T-helper 17 cell (primary cell): Measurements from ENCODE around the gene NUDT13. TPM values are rescaled to one million over a fixed set of nuclear protein-coding genes. Genes with fewer than 3 reads are reported as not detected.
"Not testable (repeated sequence)": the region's sequence is repeated elsewhere in the genome, so short reads cannot be mapped to it uniquely, and the experiment has no call there.

ENCODE experiments used
- ATAC-seq: fragments of 150-1000 bp; cut with Tn5 transposase; 2 replicates; pipeline ENCODE4 v1.10.0; 2021; ENCODE audit warnings: mild to moderate bottlenecking, moderate library complexity
- DNase-seq, 3 donors: peaks; one replicate each; pipeline versions ENCODE4 v3.0.0 to v3.0.0-alpha.2; 2020 to 2021
- H3K9me3 ChIP-seq: one replicate; pipeline ENCODE4 v1.7.0; 2013; ENCODE audit warnings: low read length, mild to moderate bottlenecking; ENCODE audit not compliant: control insufficient read depth, poor library complexity, severe bottlenecking
- H3K27ac Mint-ChIP-seq: one replicate; pipeline ENCODE4 v1.8.0; 2022; ENCODE audit warnings: mild to moderate bottlenecking, moderate library complexity, mixed read lengths
- H3K27me3 Mint-ChIP-seq: one replicate; pipeline ENCODE4 v1.8.0; 2022; ENCODE audit warnings: mixed read lengths
- H3K36me3 Mint-ChIP-seq: one replicate; pipeline ENCODE4 v1.8.0; 2022; ENCODE audit warnings: low read depth, mixed read lengths
- H3K4me1 Mint-ChIP-seq: one replicate; pipeline ENCODE4 v1.8.0; 2022; ENCODE audit warnings: mild to moderate bottlenecking, mixed read lengths
- H3K4me3 Mint-ChIP-seq: one replicate; pipeline ENCODE4 v1.8.0; 2022; ENCODE audit warnings: mild to moderate bottlenecking, moderate library complexity, mixed read lengths
- total RNA-seq, 4 donors: library from RNA in 2 of 4; stranded (reverse) in 2 of 4; gene quantifications; one replicate each; pipeline ENCODE4 v1.2.3 and lab custom pipeline; 2022 to 2026

The NUDT13 gene
- total RNA-seq, 2 donors from 2014 or later: 0.86 to 1.5 TPM

DNA sequence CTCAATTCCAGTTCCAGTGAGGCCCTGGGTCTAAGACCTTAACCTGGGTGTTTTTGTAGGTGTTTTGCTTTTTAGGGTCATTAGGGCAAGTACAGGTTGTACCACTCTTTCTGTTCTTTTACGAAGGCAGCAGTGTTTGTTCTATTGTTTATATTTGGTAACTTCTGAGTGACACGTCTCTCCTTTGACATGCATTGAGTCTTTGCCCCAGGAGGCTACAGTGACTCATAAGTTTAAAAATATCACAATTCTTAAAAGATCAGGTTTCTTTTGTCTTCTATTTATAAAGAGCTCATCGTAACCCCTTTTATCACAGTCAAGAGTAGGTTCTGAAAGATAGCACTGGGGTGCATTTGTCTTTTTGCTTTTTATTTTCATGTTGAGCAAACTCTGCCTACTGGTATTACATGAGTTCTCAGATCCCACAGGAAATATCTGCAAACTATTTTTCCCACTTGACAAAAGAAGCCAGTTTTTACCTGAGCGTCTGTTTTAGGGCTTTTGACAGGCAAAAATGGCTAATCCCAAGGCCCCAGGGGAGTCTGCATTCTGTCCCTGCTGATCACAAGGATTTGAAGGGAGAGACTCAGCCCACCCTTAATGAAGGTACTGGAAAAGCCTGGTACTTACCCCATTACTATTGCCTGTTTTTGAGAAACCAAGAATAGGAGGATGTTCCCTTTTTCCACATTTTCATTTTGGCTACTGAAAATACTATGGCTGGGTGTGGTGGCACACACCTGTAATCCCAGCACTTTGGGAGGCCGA lies 7.9 kb downstream of the NUDT13 start:
- Mint-ChIP-seq H3K4me3 (no peak overlapping the region), H3K27ac (peak overlapping the region; percentile 32), H3K36me3 (no peaks in the 10 kb centered on the region), H3K27me3 (no peaks in the 10 kb centered on the region), H3K4me1 (peaks cover 7% of the 10 kb centered on the region)
- ATAC-seq (no peak), DNase-seq (no peak)
- H3K9me3 ChIP-seq: no peaks in the 10 kb centered on the region

GRCh38 chr10:73119457-73119856 lies 9.2 kb downstream of the NUDT13 start:
- H3K27me3 Mint-ChIP-seq: no peaks in the 10 kb centered on the region
- no peaks in the 10 kb centered on the region for H3K9me3 ChIP-seq
- H3K36me3 Mint-ChIP-seq: no peaks in the 10 kb centered on the region
- H3K27ac Mint-ChIP-seq: peak overlapping the region; percentile 32
- peaks cover 7% of the 10 kb centered on the region for H3K4me1 Mint-ChIP-seq
- DNase-seq (no peak), ATAC-seq (no peak)
- H3K4me3 Mint-ChIP-seq: no peak overlapping the region

- Mint-ChIP-seq H3K4me1 (peaks cover 7% of the 10 kb centered on the region), H3K4me3 (no peak overlapping the region), H3K27me3 (no peaks in the 10 kb centered on the region), H3K36me3 (no peaks in the 10 kb centered on the region), H3K27ac (no peak overlapping the region)
- no peak for DNase-seq
- no peaks in the 10 kb centered on the region for H3K9me3 ChIP-seq
- no peak for ATAC-seq
These were observed 9.7 kb downstream of the NUDT13 start for GRCh38 chr10:73119952-73120351.

GRCh38 chr10:73126343-73126742 lies 16.1 kb downstream of the NUDT13 start:
- DNase-seq: no peak
- no peak for ATAC-seq
- H3K36me3 Mint-ChIP-seq: peaks cover 2% of the 10 kb centered on the region
- peaks cover 3% of the 10 kb centered on the region for H3K4me1 Mint-ChIP-seq
- H3K27me3 Mint-ChIP-seq: no peaks in the 10 kb centered on the region
- peak overlapping the region; percentile 39 for H3K27ac Mint-ChIP-seq
- no peaks in the 10 kb centered on the region for H3K9me3 ChIP-seq
- peak overlapping the region; percentile 19 for H3K4me3 Mint-ChIP-seq

GRCh38 chr10:73131301-73131700 lies 21.0 kb downstream of the NUDT13 start:
- no peaks in the 10 kb centered on the region for H3K9me3 ChIP-seq
- H3K27me3 Mint-ChIP-seq: no peaks in the 10 kb centered on the region
- ATAC-seq (no peak), DNase-seq (no peak)
- H3K36me3 Mint-ChIP-seq: peaks cover 6% of the 10 kb centered on the region
- H3K4me3 Mint-ChIP-seq: no peak overlapping the region
- peaks cover 2% of the 10 kb centered on the region for H3K4me1 Mint-ChIP-seq
- peak overlapping the region; percentile 2 for H3K27ac Mint-ChIP-seq

DNA sequence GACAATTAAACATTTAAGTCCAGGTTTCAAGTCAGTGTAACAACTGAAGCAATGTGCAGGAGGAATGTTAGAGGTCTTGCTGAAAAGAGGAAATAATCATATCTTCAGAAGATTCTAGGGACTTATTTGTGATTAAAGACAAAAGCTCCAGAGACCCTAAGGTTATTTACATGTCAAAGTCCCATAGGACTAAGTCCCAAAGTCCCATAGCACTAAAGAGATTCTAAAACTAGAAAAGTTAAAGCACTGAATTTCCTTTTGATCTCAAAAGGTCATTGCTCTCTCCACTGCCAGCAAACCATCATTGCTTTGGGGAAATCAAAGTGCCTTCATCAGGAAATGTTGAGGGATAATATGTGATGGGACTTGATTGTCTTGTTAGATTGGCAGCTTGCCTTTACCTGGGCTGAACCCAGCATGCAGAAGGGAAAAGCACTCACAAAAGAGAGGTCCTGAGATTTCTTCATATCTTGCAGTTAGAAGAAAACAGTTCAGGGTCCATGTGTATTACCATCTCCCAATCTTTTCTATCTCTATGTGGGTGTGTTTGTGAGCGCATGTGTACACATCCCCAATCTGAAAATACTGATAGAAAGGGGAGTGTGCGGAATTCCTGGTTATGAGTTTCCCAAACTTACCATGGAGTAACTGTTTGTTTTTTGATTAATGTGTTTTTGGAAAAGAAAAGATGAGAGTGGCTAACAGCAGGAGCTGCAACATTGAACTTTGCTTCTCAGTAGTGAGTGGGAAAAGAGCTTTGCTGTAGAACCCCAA lies 21.8 kb downstream of the NUDT13 start:
- peak overlapping the region; percentile 2 for H3K27ac Mint-ChIP-seq
- H3K9me3 ChIP-seq: no peaks in the 10 kb centered on the region
- peaks cover 2% of the 10 kb centered on the region for H3K4me1 Mint-ChIP-seq
- H3K27me3 Mint-ChIP-seq: no peaks in the 10 kb centered on the region
- no peak for ATAC-seq
- H3K36me3 Mint-ChIP-seq: peaks cover 6% of the 10 kb centered on the region
- H3K4me3 Mint-ChIP-seq: no peak overlapping the region
- DNase-seq: no peak

- H3K27ac Mint-ChIP-seq: no peak overlapping the region
- H3K36me3 Mint-ChIP-seq: peaks cover 9% of the 10 kb centered on the region
- H3K9me3 ChIP-seq: no peaks in the 10 kb centered on the region
- no peak overlapping the region for H3K4me3 Mint-ChIP-seq
- H3K27me3 Mint-ChIP-seq: no peaks in the 10 kb centered on the region
- no peak for ATAC-seq
- peaks cover 4% of the 10 kb centered on the region for H3K4me1 Mint-ChIP-seq
- no peak for DNase-seq
These were observed 24.5 kb downstream of the NUDT13 start for GRCh38 chr10:73134727-73135126.

GRCh38 chr10:73136627-73137026 lies 26.4 kb downstream of the NUDT13 start:
- H3K4me3 Mint-ChIP-seq: no peak overlapping the region
- ATAC-seq (no peak), DNase-seq (no peak)
- peaks cover 3% of the 10 kb centered on the region for H3K4me1 Mint-ChIP-seq
- H3K36me3 Mint-ChIP-seq: peaks cover 7% of the 10 kb centered on the region
- no peaks in the 10 kb centered on the region for H3K27me3 Mint-ChIP-seq
- H3K27ac Mint-ChIP-seq: no peak overlapping the region
- H3K9me3 ChIP-seq: no peaks in the 10 kb centered on the region

DNA sequence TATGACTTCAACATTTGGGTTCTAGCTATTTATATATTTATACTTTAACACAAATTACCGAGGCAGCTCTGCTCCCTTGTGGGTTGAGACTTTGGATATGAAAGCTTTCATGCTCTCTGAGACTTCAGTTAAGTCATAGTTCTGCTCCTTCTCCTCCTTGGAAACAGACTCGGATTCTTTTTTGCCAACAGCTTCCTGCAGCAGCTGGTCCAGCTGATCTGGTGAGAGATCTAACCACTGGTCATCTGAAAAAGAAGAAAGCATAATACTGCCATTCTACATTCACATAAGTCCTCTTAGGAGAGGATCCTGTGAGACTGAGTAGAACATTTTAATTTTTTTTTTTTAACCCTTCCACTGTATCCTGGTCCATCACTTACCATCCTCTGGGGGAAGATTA lies 29.0 kb downstream of the NUDT13 start:
- peak overlapping the region; percentile 54 for H3K27ac Mint-ChIP-seq
- H3K9me3 ChIP-seq: no peaks in the 10 kb centered on the region
- H3K4me1 Mint-ChIP-seq: peaks cover 2% of the 10 kb centered on the region
- DNase-seq (no peak), ATAC-seq (no peak)
- no peak overlapping the region for H3K4me3 Mint-ChIP-seq
- peaks cover 8% of the 10 kb centered on the region for H3K36me3 Mint-ChIP-seq
- no peaks in the 10 kb centered on the region for H3K27me3 Mint-ChIP-seq

GRCh38 chr10:73141603-73142002 lies 31.3 kb downstream of the NUDT13 start:
- H3K9me3 ChIP-seq: no peaks in the 10 kb centered on the region
- H3K27me3 Mint-ChIP-seq: no peaks in the 10 kb centered on the region
- ATAC-seq: no peak
- peaks cover 8% of the 10 kb centered on the region for H3K36me3 Mint-ChIP-seq
- H3K27ac Mint-ChIP-seq: no peak overlapping the region
- no peak overlapping the region for H3K4me3 Mint-ChIP-seq
- H3K4me1 Mint-ChIP-seq: peaks cover 2% of the 10 kb centered on the region
- no peak for DNase-seq

DNA sequence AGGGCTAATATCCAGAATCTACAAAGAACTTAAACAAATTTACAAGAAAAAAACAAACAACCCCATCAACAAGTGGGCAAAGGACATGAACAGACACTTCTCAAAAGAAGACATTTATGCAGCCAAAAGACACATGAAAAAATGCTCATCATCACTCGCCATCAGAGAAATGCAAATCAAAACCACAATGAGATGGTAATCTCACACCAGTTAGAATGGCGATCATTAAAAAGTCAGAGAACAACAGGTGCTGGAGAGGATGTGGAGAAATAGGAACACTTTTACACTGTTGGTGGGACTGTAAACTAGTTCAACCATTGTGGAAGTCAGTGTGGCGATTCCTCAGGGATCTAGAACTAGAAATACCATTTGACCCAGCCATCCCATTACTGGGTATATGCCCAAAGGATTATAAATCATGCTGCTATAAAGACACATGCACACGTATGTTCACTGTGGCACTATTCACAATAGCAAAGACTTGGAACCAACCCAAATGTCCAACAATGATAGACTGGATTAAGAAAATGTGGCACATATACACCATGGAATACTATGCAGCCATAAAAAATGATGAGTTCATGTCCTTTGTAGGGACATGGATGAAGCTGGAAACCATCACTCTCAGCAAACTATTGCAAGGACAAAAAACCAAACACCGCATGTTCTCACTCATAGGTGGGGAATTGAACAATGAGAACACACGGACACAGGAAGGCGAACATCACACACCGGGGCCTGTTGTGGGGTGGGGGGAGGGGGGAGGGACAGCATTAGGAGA lies 40.6 kb downstream of the NUDT13 start:
- not testable (repeated sequence) for H3K27ac Mint-ChIP-seq, H3K4me3 Mint-ChIP-seq, H3K27me3 Mint-ChIP-seq, H3K36me3 Mint-ChIP-seq, H3K9me3 ChIP-seq, DNase-seq, ATAC-seq, H3K4me1 Mint-ChIP-seq

GRCh38 chr10:73152009-73152408 lies 41.8 kb downstream of the NUDT13 start:
- DNase-seq: no peak
- H3K9me3 ChIP-seq: no peaks in the 10 kb centered on the region
- Mint-ChIP-seq H3K4me3 (no peak overlapping the region), H3K27ac (no peak overlapping the region), H3K36me3 (peaks cover 2% of the 10 kb centered on the region), H3K27me3 (no peaks in the 10 kb centered on the region), H3K4me1 (peaks cover 3% of the 10 kb centered on the region)
- ATAC-seq: no peak

DNA sequence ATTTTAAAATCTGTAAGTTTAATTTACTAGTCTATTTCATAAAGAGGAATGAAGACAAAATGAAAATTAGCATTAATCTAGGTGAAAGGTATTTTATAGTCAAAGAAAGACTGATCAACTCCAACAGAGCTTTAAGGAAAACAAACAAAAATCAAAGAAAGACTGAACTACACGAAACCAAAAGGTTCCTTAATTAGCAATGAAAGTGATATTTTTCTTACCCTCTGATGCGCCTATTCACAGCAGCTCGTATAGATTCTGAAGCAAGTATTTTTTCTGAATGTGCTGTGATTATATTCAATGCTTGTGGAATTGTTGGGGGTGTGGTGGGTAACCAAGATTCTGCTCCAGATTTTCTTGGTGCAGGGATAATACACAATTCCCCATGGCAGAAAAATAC lies 45.8 kb downstream of the NUDT13 start:
- Mint-ChIP-seq H3K27ac (peak overlapping the region; percentile 51), H3K27me3 (no peaks in the 10 kb centered on the region), H3K4me3 (no peak overlapping the region), H3K36me3 (peaks cover 4% of the 10 kb centered on the region), H3K4me1 (peaks cover 7% of the 10 kb centered on the region)
- no peak for DNase-seq
- no peak for ATAC-seq
- no peaks in the 10 kb centered on the region for H3K9me3 ChIP-seq
